BLaER1 (cell line): ENCODE measurements around the gene ADGRG4.
"Not testable (repeated sequence)": the region's sequence is repeated elsewhere in the genome, so short reads cannot be mapped to it uniquely, and the experiment has no call there.

Experiments
- H3K27ac ChIP-seq: shearing (Covaris generic); formaldehyde crosslinking; 2 replicates; pipeline ENCODE4 v1.8.1; 2022
- H3K27me3 ChIP-seq: shearing (Covaris generic); formaldehyde crosslinking; 2 replicates; pipeline ENCODE4 v1.8.1; 2022
- H3K36me3 ChIP-seq: shearing (Covaris generic); formaldehyde crosslinking; 2 replicates; pipeline ENCODE4 v1.8.1; 2022
- H3K4me1 ChIP-seq: shearing (Covaris generic); formaldehyde crosslinking; 2 replicates; pipeline ENCODE4 v1.8.1; 2022
- H3K4me2 ChIP-seq: shearing (Covaris generic); formaldehyde crosslinking; 2 replicates; pipeline ENCODE4 v1.8.1; 2022
- H3K4me3 ChIP-seq: shearing (Covaris generic); formaldehyde crosslinking; 2 replicates; pipeline ENCODE4 v1.8.1; 2022
- H3K9ac ChIP-seq: shearing (Covaris generic); formaldehyde crosslinking; 2 replicates; pipeline ENCODE4 v1.8.1; 2022
- H3K9me3 ChIP-seq: shearing (Covaris generic); formaldehyde crosslinking; 2 replicates; pipeline ENCODE4 v1.8.1; 2022
- H4K20me1 ChIP-seq: shearing (Covaris generic); formaldehyde crosslinking; 2 replicates; pipeline ENCODE4 v1.8.1; 2022
- Cebpa-rat ChIP-seq: shearing (Covaris generic); IDR thresholded peaks from 2 replicates; pipeline ENCODE4 v1.8.1; 2022

The ADGRG4 gene

GRCh38 chrX:136262243-136262642 is 38.5 kb upstream of the ADGRG4 start:
- Histone ChIP-seq H4K20me1 (no peaks in the 10 kb centered on the region), H3K27ac (no peak overlapping the region), H3K9me3 (no peaks in the 10 kb centered on the region), H3K4me3 (no peak overlapping the region), H3K36me3 (no peaks in the 10 kb centered on the region), H3K9ac (no peak overlapping the region), H3K4me1 (peaks cover 20% of the 10 kb centered on the region), H3K27me3 (peaks cover 80% of the 10 kb centered on the region), H3K4me2 (no peak overlapping the region)
- no peak for TF ChIP-seq Cebpa-rat

- Histone ChIP-seq H3K4me1 (peaks cover 20% of the 10 kb centered on the region), H4K20me1 (no peaks in the 10 kb centered on the region), H3K27me3 (peaks cover 74% of the 10 kb centered on the region), H3K9me3 (no peaks in the 10 kb centered on the region), H3K4me2 (no peak overlapping the region), H3K9ac (no peak overlapping the region), H3K27ac (no peak overlapping the region), H3K4me3 (no peak overlapping the region), H3K36me3 (no peaks in the 10 kb centered on the region)
- TF ChIP-seq Cebpa-rat, result no peak
Measured at GRCh38 chrX:136262812-136263315, 37.9 kb upstream of the ADGRG4 start.

- Histone ChIP-seq H3K9ac (no peak overlapping the region), H3K9me3 (no peaks in the 10 kb centered on the region), H3K27ac (no peak overlapping the region), H3K4me1 (peaks cover 11% of the 10 kb centered on the region), H3K36me3 (no peaks in the 10 kb centered on the region), H4K20me1 (no peaks in the 10 kb centered on the region), H3K27me3 (peaks cover 51% of the 10 kb centered on the region), H3K4me3 (no peak overlapping the region), H3K4me2 (no peak overlapping the region)
- no peak for TF ChIP-seq Cebpa-rat
Measured at GRCh38 chrX:136266828-136267227, 33.9 kb upstream of the ADGRG4 start.

DNA sequence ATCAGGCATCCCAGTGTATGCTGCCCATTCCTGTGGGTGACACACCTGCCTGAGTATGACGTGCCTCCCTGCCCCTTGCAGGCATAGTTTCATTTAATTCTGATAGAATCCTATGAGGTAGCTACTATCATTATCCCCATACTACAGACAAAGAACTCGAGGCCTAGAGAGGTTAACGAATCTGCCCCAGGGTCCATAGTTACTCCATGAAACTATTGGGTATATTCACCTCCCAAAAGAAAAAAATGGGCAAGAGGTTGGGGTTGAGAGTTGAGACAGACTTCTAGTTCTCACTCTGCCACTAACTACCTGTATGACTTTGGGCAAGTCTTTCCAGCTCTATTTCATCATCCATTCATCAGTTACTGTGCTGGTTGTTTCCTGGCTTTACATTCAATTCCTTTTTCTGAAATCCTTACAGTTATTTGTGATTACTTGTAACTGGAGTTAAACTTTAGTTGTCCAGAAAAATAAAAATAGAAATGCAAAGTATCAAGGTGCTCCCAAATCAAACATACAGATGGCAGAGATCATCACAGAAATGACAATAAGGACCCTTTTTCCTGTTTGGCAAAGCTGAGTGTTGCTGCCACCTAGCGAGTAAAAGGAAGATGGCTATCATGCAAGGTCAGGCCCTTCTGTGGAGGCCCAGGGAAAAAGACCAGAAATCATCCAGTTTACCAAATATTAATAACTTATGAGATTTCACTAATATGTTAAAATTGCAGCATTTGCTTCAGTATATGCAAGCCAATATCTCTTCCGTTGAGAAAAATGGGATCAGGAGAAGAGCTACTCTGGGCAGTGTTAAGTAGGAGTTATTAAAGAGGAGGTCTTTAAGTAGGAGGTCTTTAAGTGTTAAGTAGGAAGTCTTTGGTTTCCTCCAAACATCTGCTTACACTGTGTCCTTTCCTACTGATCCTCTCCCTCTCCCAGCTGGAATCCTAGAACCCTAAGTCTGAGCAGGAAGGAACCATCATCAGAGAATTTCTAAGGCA is 32.4 kb upstream of the ADGRG4 start:
- no peaks in the 10 kb centered on the region for H4K20me1 ChIP-seq
- H3K27me3 ChIP-seq, result peaks cover 49% of the 10 kb centered on the region
- H3K36me3 ChIP-seq, result no peaks in the 10 kb centered on the region
- no peak overlapping the region for H3K4me2 ChIP-seq
- TF ChIP-seq Cebpa-rat, result no peak
- H3K4me1 ChIP-seq, result peaks cover 21% of the 10 kb centered on the region
- H3K9me3 ChIP-seq, result no peaks in the 10 kb centered on the region
- no peak overlapping the region for H3K27ac ChIP-seq
- no peak overlapping the region; the same call in 1 of the 2 replicates for H3K9ac ChIP-seq
- H3K4me3 ChIP-seq, result no peak overlapping the region

- Histone ChIP-seq H3K27me3 (peaks cover 56% of the 10 kb centered on the region), H3K4me2 (no peak overlapping the region), H3K9me3 (no peaks in the 10 kb centered on the region), H3K4me3 (no peak overlapping the region), H4K20me1 (no peaks in the 10 kb centered on the region), H3K36me3 (no peaks in the 10 kb centered on the region), H3K4me1 (peaks cover 21% of the 10 kb centered on the region), H3K9ac (no peak overlapping the region), H3K27ac (no peak overlapping the region)
- no peak for TF ChIP-seq Cebpa-rat
Measured at GRCh38 chrX:136269921-136270320, 30.8 kb upstream of the ADGRG4 start.

- Histone ChIP-seq H3K36me3 (no peaks in the 10 kb centered on the region), H3K9ac (no peak overlapping the region), H3K4me1 (peaks cover 21% of the 10 kb centered on the region), H3K4me3 (no peak overlapping the region), H3K27ac (no peak overlapping the region), H4K20me1 (no peaks in the 10 kb centered on the region; the same call in 1 of the 2 replicates), H3K27me3 (peaks cover 57% of the 10 kb centered on the region), H3K4me2 (peak overlapping the region; percentile 50), H3K9me3 (no peaks in the 10 kb centered on the region)
- TF ChIP-seq Cebpa-rat, result no peak
Measured at GRCh38 chrX:136271300-136271699, 29.5 kb upstream of the ADGRG4 start.

DNA sequence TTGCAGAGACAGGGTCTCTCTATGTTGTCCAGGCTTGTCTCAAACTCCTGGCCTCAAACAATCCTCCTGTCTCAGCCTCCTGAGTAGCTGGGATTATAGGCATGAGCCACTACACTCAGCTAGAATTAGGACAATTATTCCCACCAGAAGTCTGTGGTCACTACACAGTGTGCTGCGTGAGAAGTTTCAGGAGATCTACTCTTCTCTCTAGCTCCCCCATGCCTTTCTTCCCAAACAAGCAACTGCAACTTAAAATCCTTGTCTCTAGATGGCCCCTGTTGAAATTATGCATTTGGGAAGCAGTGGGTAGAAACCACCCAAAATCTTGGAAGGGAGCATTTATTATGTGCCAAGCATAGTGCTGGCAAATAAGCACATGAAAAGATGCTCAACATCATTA is 28.4 kb upstream of the ADGRG4 start:
- no peaks in the 10 kb centered on the region for H3K36me3 ChIP-seq
- H3K4me1 ChIP-seq, result peaks cover 21% of the 10 kb centered on the region
- H4K20me1 ChIP-seq, result no peaks in the 10 kb centered on the region; the same call in 1 of the 2 replicates
- H3K4me2 ChIP-seq, result peak overlapping the region; percentile 50
- H3K27me3 ChIP-seq, result peaks cover 54% of the 10 kb centered on the region
- no peak overlapping the region for H3K9ac ChIP-seq
- no peaks in the 10 kb centered on the region for H3K9me3 ChIP-seq
- no peak for TF ChIP-seq Cebpa-rat
- no peak overlapping the region for H3K27ac ChIP-seq
- H3K4me3 ChIP-seq, result no peak overlapping the region

GRCh38 chrX:136273986-136274385 is 26.8 kb upstream of the ADGRG4 start:
- Histone ChIP-seq H3K27me3 (peaks cover 68% of the 10 kb centered on the region), H3K9me3 (no peaks in the 10 kb centered on the region), H3K4me3 (no peak overlapping the region), H4K20me1 (no peaks in the 10 kb centered on the region; the same call in 1 of the 2 replicates), H3K4me1 (peaks cover 21% of the 10 kb centered on the region), H3K4me2 (no peak overlapping the region), H3K9ac (no peak overlapping the region), H3K27ac (no peak overlapping the region), H3K36me3 (no peaks in the 10 kb centered on the region)
- TF ChIP-seq Cebpa-rat, result no peak

GRCh38 chrX:136275553-136275952 is 25.2 kb upstream of the ADGRG4 start:
- H3K4me2 ChIP-seq, result no peak overlapping the region
- no peak for TF ChIP-seq Cebpa-rat
- no peak overlapping the region for H3K9ac ChIP-seq
- H3K27ac ChIP-seq, result no peak overlapping the region
- no peaks in the 10 kb centered on the region; the same call in 1 of the 2 replicates for H4K20me1 ChIP-seq
- no peaks in the 10 kb centered on the region for H3K36me3 ChIP-seq
- peaks cover 71% of the 10 kb centered on the region for H3K27me3 ChIP-seq
- no peak overlapping the region for H3K4me3 ChIP-seq
- no peaks in the 10 kb centered on the region for H3K9me3 ChIP-seq
- H3K4me1 ChIP-seq, result peaks cover 21% of the 10 kb centered on the region

DNA sequence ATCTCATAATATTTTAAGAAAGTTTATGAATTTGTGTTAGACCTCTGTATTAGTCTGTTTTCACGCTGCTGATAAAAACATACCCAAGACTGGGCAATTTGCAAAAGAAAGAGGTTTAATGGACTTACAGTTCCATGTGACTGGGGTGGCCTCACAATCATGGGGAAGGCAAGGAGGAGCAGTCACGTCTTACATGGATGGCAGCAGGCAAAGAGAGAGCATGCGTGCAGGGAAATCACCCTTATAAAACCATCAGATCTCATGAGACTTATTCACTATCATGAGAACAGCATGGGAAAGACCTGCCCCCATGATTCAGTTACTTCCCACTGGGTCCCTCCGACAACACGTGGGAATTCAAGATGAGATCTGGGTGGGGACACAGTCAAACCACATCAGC is 14.4 kb upstream of the ADGRG4 start:
- H3K27me3 ChIP-seq, result peaks cover 41% of the 10 kb centered on the region
- H3K4me3 ChIP-seq, H3K36me3 ChIP-seq, H3K9ac ChIP-seq, H3K9me3 ChIP-seq, H3K4me1 ChIP-seq, H3K27ac ChIP-seq, H3K4me2 ChIP-seq, H4K20me1 ChIP-seq: not testable (repeated sequence)
